A549 (cell line): Measurements from ENCODE around the gene PTGR3. TPM values are rescaled to one million over a fixed set of nuclear protein-coding genes. Genes with fewer than 3 reads are reported as not detected.

Experiments
- ATAC-seq, 2 experiments: fragments of 200-7000 bp in 1 of 2; fragments of >200 bp in 1 of 2; cut with Nextera tagmentation in 1 of 2; cut with Tn5 transposase in 1 of 2; 3 replicates each; pipeline versions ENCODE4 v1.8.0 to v1.9.1; 2018 to 2020; ENCODE audit warnings: mild to moderate bottlenecking in 1 of 2, moderate library complexity in 1 of 2
- CTCF ChIA-PET: fragments of 300-600 bp; sonication (Branson Sonifier 250); formaldehyde crosslinking; extraction: SDS; loops from one replicate; lab custom pipeline; 2021; ENCODE audit warnings: antibody characterized with exemption, inconsistent platforms; lab: Yijun Ruan, JAX
- POLR2A ChIA-PET: fragments of 350-600 bp; formaldehyde crosslinking; extraction: SDS; loops from one replicate; lab custom pipeline; 2021; ENCODE audit warnings: antibody characterized with exemption, inconsistent platforms; lab: Yijun Ruan, JAX
- DNase-seq, 2 experiments: peaks; one replicate each; pipeline versions ENCODE4 v3.0.0 to v3.0.0-alpha.2; 2011 to 2016; ENCODE audit warnings: low read depth in 1 of 2, low spot score in 1 of 2
- FAIRE-seq: peaks from 2 replicates; lab custom pipeline; 2011; peaks lifted over from hg19 to GRCh38; lab: Jason Lieb, UNC
- H3K27ac ChIP-seq, 2 experiments: fragments of >200 bp; sonication (Bioruptor Twin); formaldehyde crosslinking; 3 replicates each; pipeline ENCODE4 v1.5.1; 2016 to 2017
- H3K4me1 ChIP-seq: fragments of >200 bp; sonication (Bioruptor Twin); formaldehyde crosslinking; 3 replicates; pipeline ENCODE4 v1.6.1; 2016
- H3K4me2 ChIP-seq: fragments of >200 bp; sonication (Bioruptor Twin); formaldehyde crosslinking; 3 replicates; pipeline ENCODE4 v1.6.1; 2016
- H3K4me3 ChIP-seq: fragments of >200 bp; sonication (Bioruptor Twin); formaldehyde crosslinking; 3 replicates; pipeline ENCODE4 v1.5.1; 2016
- H3K9me3 ChIP-seq: fragments of >200 bp; sonication (Bioruptor Twin); formaldehyde crosslinking; 3 replicates; pipeline ENCODE4 v1.6.1; 2016
- CBX2 ChIP-seq: fragments of 200-600 bp; sonication (generic); IDR thresholded peaks from 2 replicates; pipeline ENCODE4 v1.6.1; 2016; ENCODE audit warnings: low read depth, mild to moderate bottlenecking, borderline replicate concordance
- CHD4 ChIP-seq: fragments of 200-600 bp; sonication (generic); IDR thresholded peaks from 2 replicates; pipeline ENCODE4 v1.6.1; 2016; ENCODE audit warnings: antibody characterized with exemption, mild to moderate bottlenecking, borderline replicate concordance
- EHMT2 ChIP-seq: fragments of 200-600 bp; sonication (generic); IDR thresholded peaks from 2 replicates; pipeline ENCODE4 v1.6.1; 2016; ENCODE audit warnings: antibody characterized with exemption, low read depth, mild to moderate bottlenecking, moderate library complexity
- ELK1 ChIP-seq: fragments of 150-350 bp; IDR thresholded peaks from 2 replicates; pipeline ENCODE4 v1.6.1; 2014; ENCODE audit warnings: low read depth, mild to moderate bottlenecking, low read length
- ESRRA ChIP-seq: fragments of 150-350 bp; IDR thresholded peaks from 2 replicates; pipeline ENCODE4 v1.6.1; 2014; ENCODE audit warnings: mild to moderate bottlenecking, low read length, borderline replicate concordance
- FOSL2 ChIP-seq, 2 experiments: fragments of 450-650 bp in 1 of 2; fragments of >200 bp in 1 of 2; sonication (Bioruptor Twin) in 1 of 2; formaldehyde crosslinking; IDR thresholded peaks; 2 replicates each; pipeline versions ENCODE4 v1.5.0 to v1.6.1; 2016 to 2020; ENCODE audit warnings: mild to moderate bottlenecking in 1 of 2, moderate library complexity in 1 of 2
- HOXA7 ChIP-seq: fragments of 250-450 bp; sonication (Bioruptor Pico); IDR thresholded peaks from 2 replicates; pipeline ENCODE4 v1.5.0; 2020; ENCODE audit warnings: mild to moderate bottlenecking, moderate library complexity
- JUN ChIP-seq, 2 experiments: fragments of >200 bp; sonication (Bioruptor Twin); formaldehyde crosslinking; IDR thresholded peaks; 2 replicates in 1 of 2; 3 replicates in 1 of 2; pipeline ENCODE4 v1.6.1; 2016 to 2017
- JUNB ChIP-seq: fragments of >200 bp; sonication (Bioruptor Twin); formaldehyde crosslinking; IDR thresholded peaks from 2 replicates; pipeline ENCODE4 v1.6.1; 2016
- MAFK ChIP-seq: fragments of 450-650 bp; IDR thresholded peaks from 2 replicates; pipeline ENCODE4 v1.6.1; 2014; ENCODE audit not compliant: partially characterized antibody
- NPAS2 ChIP-seq: fragments of 250-450 bp; sonication (Bioruptor Pico); IDR thresholded peaks from 2 replicates; pipeline ENCODE4 v1.8.0; 2022; ENCODE audit warnings: mild to moderate bottlenecking, moderate library complexity, borderline replicate concordance
- POLR2A ChIP-seq: IDR thresholded peaks from 2 replicates; pipeline ENCODE4 v1.6.1; 2012; ENCODE audit warnings: mild to moderate bottlenecking, low read length
- REST ChIP-seq: fragments of 200-600 bp; sonication (generic); IDR thresholded peaks from 2 replicates; pipeline ENCODE4 v1.6.1; 2016; ENCODE audit warnings: antibody characterized with exemption, mild to moderate bottlenecking, moderate library complexity
- SMC3 ChIP-seq: fragments of >200 bp; sonication (Bioruptor Twin); formaldehyde crosslinking; IDR thresholded peaks from 3 replicates; pipeline ENCODE4 v1.6.1; 2018; ENCODE audit warnings: inconsistent platforms
- TP53 ChIP-seq: fragments of 250-450 bp; sonication (Bioruptor Pico); IDR thresholded peaks from 2 replicates; pipeline ENCODE4 v1.5.0; 2021; ENCODE audit warnings: mild to moderate bottlenecking, moderate library complexity
- ZFP36 ChIP-seq: fragments of 450-650 bp; IDR thresholded peaks from 2 replicates; pipeline ENCODE4 v1.6.1; 2014; ENCODE audit warnings: borderline replicate concordance; ENCODE audit not compliant: partially characterized antibody
- WGBS: methylation state at CpG from one replicate; pipeline ENCODE4 v1.1.6; 2017; ENCODE audit errors: missing lambda C conversion rate; 5-methylcytosine and 5-hydroxymethylcytosine counted together
- polyA plus RNA-seq, 4 experiments: library from polyadenylated mRNA; depleted of rRNA in 3 of 4; stranded (reverse); fragments of >200 nt; fragmentation: RNase III in 1 of 4; extraction: RNeasy Plus Mini Kit Qiagen cat#74134 plus additional on column Dnase treatment in 1 of 4; gene quantifications; 2 replicates in 3 of 4; 3 replicates in 1 of 4; pipeline ENCODE4 v1.2.3, GENCODE V29; 2011 to 2017
- TF ChIP-seq, protein P1 (sequence below): IDR thresholded peaks from 2 replicates; pipeline ENCODE4 v1.6.1; 2012
- TF ChIP-seq, protein P2 (sequence below): fragments of >200 bp; sonication (Bioruptor Twin); formaldehyde crosslinking; IDR thresholded peaks from 2 replicates; pipeline ENCODE4 v1.6.1; 2016

PTGR3 gene
- polyA plus RNA-seq, 2 of the 4 experiments (the other 2 are of a cell fraction): 7.2 to 18.5 TPM

GRCh38 chr18:75213611-75214331 lies 4.8 kb upstream of the PTGR3 start:
- ChIA-PET POLR2A (no interaction called here), CTCF (no interaction called here)
- no peak for ATAC-seq
- Histone ChIP-seq H3K4me2 (no peak overlapping the region), H3K4me3 (no peak overlapping the region), H3K9me3 (no peaks in the 10 kb centered on the region), H3K27ac (no peak overlapping the region), H3K4me1 (peaks cover 9% of the 10 kb centered on the region)
- DNase-seq: no peak
- TF ChIP-seq ESRRA (no peak), EHMT2 (no peak), MAFK (no peak), CBX2 (no peak), ELK1 (no peak), SMC3 (no peak)
- no peak for FAIRE-seq
- WGBS: 60% methylated on average over 5 of the region's 5 CpGs

DNA sequence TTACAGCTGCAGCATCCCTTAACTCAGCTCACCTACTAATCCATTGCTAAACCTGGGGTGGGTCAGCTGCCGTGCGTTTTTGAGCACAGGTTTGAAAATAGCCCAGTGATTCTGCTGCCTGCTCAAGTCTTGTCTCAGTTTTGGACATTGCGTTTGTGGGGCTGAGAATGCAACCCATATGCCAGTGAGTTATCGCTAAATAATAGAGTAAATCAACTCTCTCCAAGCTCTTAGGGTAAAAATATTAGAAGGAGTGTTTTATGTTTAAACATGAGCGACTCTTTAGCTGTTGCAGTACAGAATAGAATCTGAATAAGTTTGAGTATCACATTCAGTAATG lies 3.8 kb upstream of the PTGR3 start:
- peak overlapping the region; percentile 77 for H3K4me2 ChIP-seq
- WGBS: 91% methylated on average over 5 of the region's 5 CpGs
- ATAC-seq: no peak
- H3K9me3 ChIP-seq: no peaks in the 10 kb centered on the region
- no peak for DNase-seq
- peaks cover 9% of the 10 kb centered on the region for H3K4me1 ChIP-seq
- POLR2A ChIA-PET: no interaction called here
- H3K27ac ChIP-seq: no peak overlapping the region
- CTCF ChIA-PET: interaction anchor here (0.6 kb wide), 1 partner anchor 435 kb away, joined by 3 read pairs; no protein-coding TSS in a partner anchor
- no peak for TF ChIP-seq HOXA7 (CRISPR knock-in tag)
- no peak for TF ChIP-seq TP53 (CRISPR knock-in tag)
- TF ChIP-seq ZFP36: no peak
- no peak for TF ChIP-seq ESRRA
- TF ChIP-seq ELK1: no peak
- no peak for TF ChIP-seq CHD4
- TF ChIP-seq, protein P1, sequence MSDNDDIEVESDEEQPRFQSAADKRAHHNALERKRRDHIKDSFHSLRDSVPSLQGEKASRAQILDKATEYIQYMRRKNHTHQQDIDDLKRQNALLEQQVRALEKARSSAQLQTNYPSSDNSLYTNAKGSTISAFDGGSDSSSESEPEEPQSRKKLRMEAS: no peak
- TF ChIP-seq JUNB: no peak
- TF ChIP-seq, protein P2, sequence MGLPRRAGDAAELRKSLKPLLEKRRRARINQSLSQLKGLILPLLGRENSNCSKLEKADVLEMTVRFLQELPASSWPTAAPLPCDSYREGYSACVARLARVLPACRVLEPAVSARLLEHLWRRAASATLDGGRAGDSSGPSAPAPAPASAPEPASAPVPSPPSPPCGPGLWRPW: no peak
- TF ChIP-seq FOSL2 (IDR thresholded peaks at IDR 0.05): no peak
- no peak for TF ChIP-seq FOSL2 (CRISPR knock-in tag; IDR thresholded peaks at IDR 0.05)
- TF ChIP-seq JUN (IDR thresholded peaks at IDR 0.05): no peak
- no peak for TF ChIP-seq NPAS2 (CRISPR knock-in tag)
- TF ChIP-seq POLR2A: no peak
- no peak for FAIRE-seq
- H3K4me3 ChIP-seq: no peak overlapping the region; the same call in 2 of the 3 replicates

GRCh38 chr18:75211953-75212750 lies 3.2 kb upstream of the PTGR3 start:
- Histone ChIP-seq H3K27ac (peak overlapping the region; percentile 81 to 99), H3K4me1 (peaks cover 13% of the 10 kb centered on the region), H3K4me3 (peak overlapping the region; percentile 83)
- ATAC-seq: no peak; a peak in 1 of 6 replicates
- DNase-seq: peak in 1 of 2 experiments; percentile 34
- FAIRE-seq: no peak
- CTCF ChIA-PET: no interaction called here
- no peak for TF ChIP-seq REST
- TF ChIP-seq POLR2A: peak; percentile 18; the same call in 1 of the 2 replicates
- TF ChIP-seq, all 56 proteins: peak for 1
- no peaks in the 10 kb centered on the region for H3K9me3 ChIP-seq
- POLR2A ChIA-PET: no interaction called here
- 16% methylated on average over 17 of the region's 38 CpGs for WGBS
- H3K4me2 ChIP-seq: peak overlapping the region; percentile 77
